Measurements from ENCODE around the gene CACNG8. TPM values are rescaled to one million over a fixed set of nuclear protein-coding genes. Genes with fewer than 3 reads are reported as not detected.

The CACNG8 gene
- total RNA-seq, 2 donors from 2014 or later, result 0.48 to 4.8 TPM

DNA sequence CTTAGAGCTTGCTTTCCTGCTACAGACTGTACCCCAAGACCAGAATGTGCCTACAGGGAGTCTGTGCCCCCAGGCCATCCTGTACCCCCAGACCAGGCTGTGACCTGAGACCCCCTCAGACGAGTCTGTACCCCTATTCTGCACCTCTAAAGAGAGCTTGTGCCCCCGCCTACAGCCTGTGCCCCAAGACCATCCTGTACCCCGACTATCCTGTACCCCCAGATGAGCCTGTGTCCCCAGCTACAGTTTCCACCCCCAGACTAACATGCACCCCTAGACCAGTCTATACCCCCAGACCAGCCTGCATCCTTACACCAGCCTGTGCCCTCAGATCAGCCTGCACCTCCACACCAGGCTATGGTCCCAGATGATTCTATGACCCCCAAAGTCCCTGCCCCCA lies 30.7 kb downstream of the CACNG8 start:
- no peaks in the 10 kb centered on the region for H3K4me1 ChIP-seq (ENCODE audit: control insufficient read depth, insufficient read depth, low read length)
- H3K4me3 Mint-ChIP-seq, result no peak overlapping the region
- no peak for DNase-seq
- 74% methylated on average over 3 of the region's 3 CpGs; no CpG with 5 or more reads in 1 of the 2 experiments for WGBS, 2 experiments (ENCODE audit: insufficient coverage in 1 of 2, insufficient read length in 1 of 2)
- no peak overlapping the region for H3K9ac ChIP-seq (ENCODE audit: extremely low read depth, low read length, poor library complexity, severe bottlenecking)
- no peaks in the 10 kb centered on the region for H3K9me3 ChIP-seq (ENCODE audit: control insufficient read depth, low read length)
- no peaks in the 10 kb centered on the region for H3K9me3 Mint-ChIP-seq
- H3K4me3 ChIP-seq (ENCODE audit: low read length), result no peak overlapping the region
- H3K27ac ChIP-seq (ENCODE audit: low read depth, low read length), result no peak overlapping the region
- H3K36me3 ChIP-seq (ENCODE audit: control insufficient read depth, insufficient read depth, low read length), result no peaks in the 10 kb centered on the region
- peaks cover 56% of the 10 kb centered on the region for H3K27me3 ChIP-seq (ENCODE audit: control insufficient read depth, insufficient read depth, low read length, poor library complexity, severe bottlenecking)
- H3K4me1 Mint-ChIP-seq, result peaks cover 9% of the 10 kb centered on the region
- peaks cover 74% of the 10 kb centered on the region for H3K27me3 Mint-ChIP-seq (ENCODE audit: insufficient read depth)
- TF ChIP-seq, protein P1, sequence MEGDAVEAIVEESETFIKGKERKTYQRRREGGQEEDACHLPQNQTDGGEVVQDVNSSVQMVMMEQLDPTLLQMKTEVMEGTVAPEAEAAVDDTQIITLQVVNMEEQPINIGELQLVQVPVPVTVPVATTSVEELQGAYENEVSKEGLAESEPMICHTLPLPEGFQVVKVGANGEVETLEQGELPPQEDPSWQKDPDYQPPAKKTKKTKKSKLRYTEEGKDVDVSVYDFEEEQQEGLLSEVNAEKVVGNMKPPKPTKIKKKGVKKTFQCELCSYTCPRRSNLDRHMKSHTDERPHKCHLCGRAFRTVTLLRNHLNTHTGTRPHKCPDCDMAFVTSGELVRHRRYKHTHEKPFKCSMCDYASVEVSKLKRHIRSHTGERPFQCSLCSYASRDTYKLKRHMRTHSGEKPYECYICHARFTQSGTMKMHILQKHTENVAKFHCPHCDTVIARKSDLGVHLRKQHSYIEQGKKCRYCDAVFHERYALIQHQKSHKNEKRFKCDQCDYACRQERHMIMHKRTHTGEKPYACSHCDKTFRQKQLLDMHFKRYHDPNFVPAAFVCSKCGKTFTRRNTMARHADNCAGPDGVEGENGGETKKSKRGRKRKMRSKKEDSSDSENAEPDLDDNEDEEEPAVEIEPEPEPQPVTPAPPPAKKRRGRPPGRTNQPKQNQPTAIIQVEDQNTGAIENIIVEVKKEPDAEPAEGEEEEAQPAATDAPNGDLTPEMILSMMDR (conservative IDR thresholded peaks at IDR 0.05), result no peak
- H3K27ac Mint-ChIP-seq, result no peak overlapping the region
- no peaks in the 10 kb centered on the region for H3K36me3 Mint-ChIP-seq (ENCODE audit: low read depth)

- TF ChIP-seq, protein P1 (conservative IDR thresholded peaks at IDR 0.05), result no peak
- peaks cover 70% of the 10 kb centered on the region for H3K27me3 ChIP-seq (ENCODE audit: control insufficient read depth, insufficient read depth, low read length, poor library complexity, severe bottlenecking)
- no peaks in the 10 kb centered on the region for H3K9me3 ChIP-seq (ENCODE audit: control insufficient read depth, low read length)
- Mint-ChIP-seq H3K27me3 (ENCODE audit: insufficient read depth) (peaks cover 74% of the 10 kb centered on the region), H3K4me3 (no peak overlapping the region), H3K36me3 (ENCODE audit: low read depth) (no peaks in the 10 kb centered on the region), H3K9me3 (no peaks in the 10 kb centered on the region), H3K4me1 (peaks cover 9% of the 10 kb centered on the region), H3K27ac (no peak overlapping the region)
- no peak overlapping the region for H3K4me3 ChIP-seq (ENCODE audit: low read length)
- no peak overlapping the region for H3K9ac ChIP-seq (ENCODE audit: extremely low read depth, low read length, poor library complexity, severe bottlenecking)
- 90 to 93% methylated on average over 2 to 3 of the region's 5 CpGs for whole genome bisulfite sequencing, 2 experiments (ENCODE audit: insufficient coverage in 1 of 2, insufficient read length in 1 of 2)
- DNase-seq, result no peak
- no peaks in the 10 kb centered on the region for H3K4me1 ChIP-seq (ENCODE audit: control insufficient read depth, insufficient read depth, low read length)
- H3K36me3 ChIP-seq (ENCODE audit: control insufficient read depth, insufficient read depth, low read length), result no peaks in the 10 kb centered on the region
- no peak overlapping the region for H3K27ac ChIP-seq (ENCODE audit: low read depth, low read length)
Observed at GRCh38 chr19:53994811-53995210, 32.1 kb downstream of the CACNG8 start.

DNA sequence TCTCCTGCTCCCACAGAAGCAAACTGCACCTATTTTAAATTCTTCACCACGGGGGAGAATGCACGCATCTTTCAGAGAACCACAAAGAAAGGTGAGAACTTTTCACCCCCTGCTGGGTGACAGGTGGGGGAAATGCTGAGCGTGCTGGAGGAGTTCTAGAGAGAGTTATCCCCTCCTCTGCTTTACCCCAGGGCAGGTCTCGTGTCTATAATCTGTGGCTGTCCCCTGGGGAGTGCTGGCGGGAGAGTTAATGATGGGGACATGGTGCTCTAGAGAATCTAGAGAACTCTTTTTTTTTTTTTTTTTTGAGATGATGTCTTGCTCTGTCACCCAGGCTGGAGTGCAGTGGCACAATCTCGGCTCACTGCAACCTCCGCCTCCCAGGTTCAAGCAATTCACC lies 35.5 kb downstream of the CACNG8 start:
- Mint-ChIP-seq H3K4me1 (peaks cover 9% of the 10 kb centered on the region), H3K4me3 (no peak overlapping the region), H3K27me3 (ENCODE audit: insufficient read depth) (peaks cover 83% of the 10 kb centered on the region), H3K36me3 (ENCODE audit: low read depth) (no peaks in the 10 kb centered on the region), H3K27ac (no peak overlapping the region), H3K9me3 (no peaks in the 10 kb centered on the region)
- no peak for DNase-seq
- Histone ChIP-seq H3K9me3 (ENCODE audit: control insufficient read depth, low read length) (no peaks in the 10 kb centered on the region), H3K9ac (ENCODE audit: extremely low read depth, low read length, poor library complexity, severe bottlenecking) (no peak overlapping the region), H3K4me1 (ENCODE audit: control insufficient read depth, insufficient read depth, low read length) (no peaks in the 10 kb centered on the region), H3K27me3 (ENCODE audit: control insufficient read depth, insufficient read depth, low read length, poor library complexity, severe bottlenecking) (peaks cover 86% of the 10 kb centered on the region), H3K36me3 (ENCODE audit: control insufficient read depth, insufficient read depth, low read length) (no peaks in the 10 kb centered on the region), H3K27ac (ENCODE audit: low read depth, low read length) (no peak overlapping the region), H3K4me3 (ENCODE audit: low read length) (no peak overlapping the region)
- TF ChIP-seq, protein P1 (conservative IDR thresholded peaks at IDR 0.05), result no peak
- 61 to 93% methylated on average over 2 to 7 of the region's 7 CpGs for WGBS, 2 experiments (ENCODE audit: insufficient coverage in 1 of 2, insufficient read length in 1 of 2)
